ENCODE measurements around the gene SNX17. TPM values are rescaled to one million over a fixed set of nuclear protein-coding genes. Genes with fewer than 3 reads are reported as not detected.

The SNX17 gene
- total RNA-seq, result 77.5 and 138 TPM in 2 replicates

GRCh38 chr2:27370026-27370815 is at the start of gene SNX17, which contains the start of gene EIF2B4:
Gene SNX17, plus strand, starts transcription at chr2:27370616. Its CDS starts 128 bp downstream, at chr2:27370744.
Gene EIF2B4, minus strand, starts transcription at chr2:27370338. Its CDS starts 24 bp downstream, at chr2:27370314.

GRCh38 chr2:27322766-27323595 is 47.4 kb upstream of the SNX17 start, which contains the start of gene MPV17:
Gene MPV17, minus strand, starts transcription at chr2:27323097. Its CDS starts 580 bp downstream, at chr2:27322517.

GRCh38 chr2:27356382-27357181 is 13.8 kb upstream of the SNX17 start, which contains the start of gene GTF3C2:
Gene GTF3C2, minus strand, starts transcription at chr2:27356764. Its CDS starts 13,210 bp downstream, at chr2:27343554.

GRCh38 chr2:27380626-27381545 is 10.5 kb downstream of the SNX17 start, which contains the start of gene ZNF513:
Gene ZNF513, minus strand, starts transcription at chr2:27380734. Its CDS starts 208 bp downstream, at chr2:27380526.

GRCh38 chr2:27409321-27410073 is 39.1 kb downstream of the SNX17 start, which contains the start of gene PPM1G:
Gene PPM1G, minus strand, starts transcription at chr2:27409591. Its CDS starts 169 bp downstream, at chr2:27409422.

Other genes with a start within 250 kb of the SNX17 start
- not detected in 2 replicates for gene ABHD1, start 246.8 kb upstream of the SNX17 start, total RNA-seq
- 53.0 and 92.5 TPM in 2 replicates for gene PREB, start 236.0 kb upstream of the SNX17 start, total RNA-seq
- gene PRR30, start 231.2 kb upstream of the SNX17 start, total RNA-seq, result not detected in 2 replicates
- not detected in 2 replicates for gene TCF23, start 221.6 kb upstream of the SNX17 start, total RNA-seq
- gene ATRAID, start 158.6 kb upstream of the SNX17 start, total RNA-seq, result 225 and 250 TPM in 2 replicates
- 18.3 and 26.0 TPM in 2 replicates for gene SLC5A6, start 158.3 kb upstream of the SNX17 start, total RNA-seq
- gene CAD, start 153.2 kb upstream of the SNX17 start, total RNA-seq, result 22.5 and 42.7 TPM in 2 replicates
- not detected in 2 replicates for gene SLC30A3, start 107.6 kb upstream of the SNX17 start, total RNA-seq
- gene DNAJC5G, start 95.2 kb upstream of the SNX17 start, total RNA-seq, result not detected in 2 replicates
- gene TRIM54, start 88.2 kb upstream of the SNX17 start, total RNA-seq, result 0.24 TPM in 1 of 2 replicates, not detected in the other
- 1.0 and 11.3 TPM in 2 replicates for gene UCN, start 62.2 kb upstream of the SNX17 start, total RNA-seq
- gene MPV17, start 47.5 kb upstream of the SNX17 start, total RNA-seq, result 80.7 and 88.8 TPM in 2 replicates
- gene GTF3C2, start 13.9 kb upstream of the SNX17 start, total RNA-seq, result 44.7 and 50.6 TPM in 2 replicates
- 25.9 and 29.5 TPM in 2 replicates for gene EIF2B4, start 278 bp upstream of the SNX17 start, total RNA-seq
- 5.9 and 6.7 TPM in 2 replicates for gene ZNF513, start 10.1 kb downstream of the SNX17 start, total RNA-seq
- gene PPM1G, start 39.0 kb downstream of the SNX17 start, total RNA-seq, result 48.9 and 86.0 TPM in 2 replicates
- gene NRBP1, start 58.0 kb downstream of the SNX17 start, total RNA-seq, result 67.0 and 109 TPM in 2 replicates
- gene KRTCAP3, start 71.8 kb downstream of the SNX17 start, total RNA-seq, result 2.7 TPM in 1 of 2 replicates, not detected in the other
- 15.3 and 17.5 TPM in 2 replicates for gene IFT172, start 119.1 kb downstream of the SNX17 start, total RNA-seq
- gene FNDC4, start 124.6 kb downstream of the SNX17 start, total RNA-seq, result 10.4 and 20.9 TPM in 2 replicates
- gene GCKR, start 126.2 kb downstream of the SNX17 start, total RNA-seq, result 0.24 and 0.39 TPM in 2 replicates
- 18.0 and 27.9 TPM in 2 replicates for gene ZNF512, start 212.4 kb downstream of the SNX17 start, total RNA-seq

All from epithelial cell of alveolus of lung (primary cell).